ENCODE results near the gene PYM1. TPM values are rescaled to one million over a fixed set of nuclear protein-coding genes. Genes with fewer than 3 reads are reported as not detected.
A peak's percentile ranks its signal among the peaks of the same experiment; 100 is the strongest.

PYM1 gene
- total and polyA plus RNA-seq, 2 of the 13 experiments (the other 11 are each of a cell fraction or from before 2014, with no cell fraction given) = 44.0 to 51.8 TPM

DNA sequence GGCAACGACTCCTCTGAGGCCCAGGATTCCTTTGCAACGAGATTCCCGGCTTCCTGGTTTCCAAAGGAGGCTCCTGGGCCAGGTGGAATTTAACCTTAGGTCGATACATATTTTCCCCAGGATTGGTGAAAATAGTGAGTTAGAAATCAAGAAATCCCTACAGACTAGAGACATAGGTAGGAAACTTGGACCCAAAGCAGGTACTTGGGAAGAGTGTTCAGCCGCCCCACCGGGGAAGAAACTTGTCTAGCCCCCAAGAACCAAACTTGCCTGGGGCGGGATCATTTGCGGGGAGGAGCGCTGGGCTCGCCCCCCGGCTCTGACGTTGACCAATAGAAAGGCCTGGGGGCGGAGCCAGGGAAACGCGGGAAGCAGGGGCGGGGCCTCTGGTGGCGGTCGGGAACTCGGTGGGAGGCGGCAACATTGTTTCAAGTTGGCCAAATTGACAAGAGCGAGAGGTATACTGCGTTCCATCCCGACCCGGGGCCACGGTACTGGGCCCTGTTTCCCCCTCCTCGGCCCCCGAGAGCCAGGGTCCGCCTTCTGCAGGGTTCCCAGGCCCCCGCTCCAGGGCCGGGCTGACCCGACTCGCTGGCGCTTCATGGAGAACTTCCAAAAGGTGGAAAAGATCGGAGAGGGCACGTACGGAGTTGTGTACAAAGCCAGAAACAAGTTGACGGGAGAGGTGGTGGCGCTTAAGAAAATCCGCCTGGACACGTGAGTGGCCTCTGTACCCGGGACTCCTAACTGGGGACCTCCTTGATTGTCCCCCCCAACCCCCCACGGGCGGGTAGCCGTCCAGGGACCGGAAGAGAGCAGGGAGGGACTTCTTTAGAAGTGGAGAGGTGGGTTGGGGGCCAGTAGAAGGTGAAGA, 39.0 kb upstream of the PYM1 start, which contains the start of gene CDK2 (continued):
- TF ChIP-seq, protein P1, sequence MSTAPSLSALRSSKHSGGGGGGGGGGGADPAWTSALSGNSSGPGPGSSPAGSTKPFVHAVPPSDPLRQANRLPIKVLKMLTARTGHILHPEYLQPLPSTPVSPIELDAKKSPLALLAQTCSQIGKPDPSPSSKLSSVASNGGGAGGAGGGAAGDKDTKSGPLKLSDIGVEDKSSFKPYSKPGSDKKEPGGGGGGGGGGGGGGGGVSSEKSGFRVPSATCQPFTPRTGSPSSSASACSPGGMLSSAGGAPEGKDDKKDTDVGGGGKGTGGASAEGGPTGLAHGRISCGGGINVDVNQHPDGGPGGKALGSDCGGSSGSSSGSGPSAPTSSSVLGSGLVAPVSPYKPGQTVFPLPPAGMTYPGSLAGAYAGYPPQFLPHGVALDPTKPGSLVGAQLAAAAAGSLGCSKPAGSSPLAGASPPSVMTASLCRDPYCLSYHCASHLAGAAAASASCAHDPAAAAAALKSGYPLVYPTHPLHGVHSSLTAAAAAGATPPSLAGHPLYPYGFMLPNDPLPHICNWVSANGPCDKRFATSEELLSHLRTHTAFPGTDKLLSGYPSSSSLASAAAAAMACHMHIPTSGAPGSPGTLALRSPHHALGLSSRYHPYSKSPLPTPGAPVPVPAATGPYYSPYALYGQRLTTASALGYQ (CRISPR knock-in tag; IDR thresholded peaks at IDR 0.05) = no peak
- TF ChIP-seq, protein P2, sequence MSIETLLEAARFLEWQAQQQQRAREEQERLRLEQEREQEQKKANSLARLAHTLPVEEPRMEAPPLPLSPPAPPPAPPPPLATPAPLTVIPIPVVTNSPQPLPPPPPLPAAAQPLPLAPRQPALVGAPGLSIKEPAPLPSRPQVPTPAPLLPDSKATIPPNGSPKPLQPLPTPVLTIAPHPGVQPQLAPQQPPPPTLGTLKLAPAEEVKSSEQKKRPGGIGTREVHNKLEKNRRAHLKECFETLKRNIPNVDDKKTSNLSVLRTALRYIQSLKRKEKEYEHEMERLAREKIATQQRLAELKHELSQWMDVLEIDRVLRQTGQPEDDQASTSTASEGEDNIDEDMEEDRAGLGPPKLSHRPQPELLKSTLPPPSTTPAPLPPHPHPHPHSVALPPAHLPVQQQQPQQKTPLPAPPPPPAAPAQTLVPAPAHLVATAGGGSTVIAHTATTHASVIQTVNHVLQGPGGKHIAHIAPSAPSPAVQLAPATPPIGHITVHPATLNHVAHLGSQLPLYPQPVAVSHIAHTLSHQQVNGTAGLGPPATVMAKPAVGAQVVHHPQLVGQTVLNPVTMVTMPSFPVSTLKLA (IDR thresholded peaks at IDR 0.05) = no peak
- TF ChIP-seq, protein P3, sequence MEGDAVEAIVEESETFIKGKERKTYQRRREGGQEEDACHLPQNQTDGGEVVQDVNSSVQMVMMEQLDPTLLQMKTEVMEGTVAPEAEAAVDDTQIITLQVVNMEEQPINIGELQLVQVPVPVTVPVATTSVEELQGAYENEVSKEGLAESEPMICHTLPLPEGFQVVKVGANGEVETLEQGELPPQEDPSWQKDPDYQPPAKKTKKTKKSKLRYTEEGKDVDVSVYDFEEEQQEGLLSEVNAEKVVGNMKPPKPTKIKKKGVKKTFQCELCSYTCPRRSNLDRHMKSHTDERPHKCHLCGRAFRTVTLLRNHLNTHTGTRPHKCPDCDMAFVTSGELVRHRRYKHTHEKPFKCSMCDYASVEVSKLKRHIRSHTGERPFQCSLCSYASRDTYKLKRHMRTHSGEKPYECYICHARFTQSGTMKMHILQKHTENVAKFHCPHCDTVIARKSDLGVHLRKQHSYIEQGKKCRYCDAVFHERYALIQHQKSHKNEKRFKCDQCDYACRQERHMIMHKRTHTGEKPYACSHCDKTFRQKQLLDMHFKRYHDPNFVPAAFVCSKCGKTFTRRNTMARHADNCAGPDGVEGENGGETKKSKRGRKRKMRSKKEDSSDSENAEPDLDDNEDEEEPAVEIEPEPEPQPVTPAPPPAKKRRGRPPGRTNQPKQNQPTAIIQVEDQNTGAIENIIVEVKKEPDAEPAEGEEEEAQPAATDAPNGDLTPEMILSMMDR (CRISPR knock-in tag; IDR thresholded peaks at IDR 0.05) = no peak
- TF ChIP-seq NFKB2 (CRISPR knock-in tag; IDR thresholded peaks at IDR 0.05; ENCODE audit: borderline replicate concordance) (peak; percentile 57; the same call in 1 of the 2 replicates), ELF1 (CRISPR knock-in tag; IDR thresholded peaks at IDR 0.05) (peak; percentile 61; the same call in 1 of the 2 replicates), TMF1 (CRISPR knock-in tag; IDR thresholded peaks at IDR 0.05; ENCODE audit: low read depth) (no peak), ARNT2 (CRISPR knock-in tag; IDR thresholded peaks at IDR 0.05; ENCODE audit: low read depth) (no peak), ZKSCAN8 (CRISPR knock-in tag; IDR thresholded peaks at IDR 0.05; ENCODE audit: borderline replicate concordance) (no peak), ZNF468 (CRISPR knock-in tag; IDR thresholded peaks at IDR 0.05) (no peak), SAP130 (CRISPR knock-in tag; IDR thresholded peaks at IDR 0.05; ENCODE audit: low read depth) (peak; percentile 84), ZMYM2 (CRISPR knock-in tag; IDR thresholded peaks at IDR 0.05) (no peak), ZNF713 (CRISPR knock-in tag; IDR thresholded peaks at IDR 0.05) (no peak), ZNF556 (CRISPR knock-in tag; IDR thresholded peaks at IDR 0.05; ENCODE audit: borderline replicate concordance) (no peak; the same call in 1 of the 2 replicates), ZBTB38 (CRISPR knock-in tag; IDR thresholded peaks at IDR 0.05) (no peak), ARID2 (CRISPR knock-in tag; IDR thresholded peaks at IDR 0.05; ENCODE audit: borderline replicate concordance) (no peak; the same call in 1 of the 2 replicates)
- TF ChIP-seq, protein P4, sequence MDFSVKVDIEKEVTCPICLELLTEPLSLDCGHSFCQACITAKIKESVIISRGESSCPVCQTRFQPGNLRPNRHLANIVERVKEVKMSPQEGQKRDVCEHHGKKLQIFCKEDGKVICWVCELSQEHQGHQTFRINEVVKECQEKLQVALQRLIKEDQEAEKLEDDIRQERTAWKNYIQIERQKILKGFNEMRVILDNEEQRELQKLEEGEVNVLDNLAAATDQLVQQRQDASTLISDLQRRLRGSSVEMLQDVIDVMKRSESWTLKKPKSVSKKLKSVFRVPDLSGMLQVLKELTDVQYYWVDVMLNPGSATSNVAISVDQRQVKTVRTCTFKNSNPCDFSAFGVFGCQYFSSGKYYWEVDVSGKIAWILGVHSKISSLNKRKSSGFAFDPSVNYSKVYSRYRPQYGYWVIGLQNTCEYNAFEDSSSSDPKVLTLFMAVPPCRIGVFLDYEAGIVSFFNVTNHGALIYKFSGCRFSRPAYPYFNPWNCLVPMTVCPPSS (IDR thresholded peaks at IDR 0.05) = no peak
- TF ChIP-seq, protein P5, sequence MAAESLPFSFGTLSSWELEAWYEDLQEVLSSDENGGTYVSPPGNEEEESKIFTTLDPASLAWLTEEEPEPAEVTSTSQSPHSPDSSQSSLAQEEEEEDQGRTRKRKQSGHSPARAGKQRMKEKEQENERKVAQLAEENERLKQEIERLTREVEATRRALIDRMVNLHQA (CRISPR knock-in tag; IDR thresholded peaks at IDR 0.05) = no peak

Measured in HepG2 (cell line).